GM23338 (cell line): ENCODE results near the gene RGS7. TPM values are rescaled to one million over a fixed set of nuclear protein-coding genes. Genes with fewer than 3 reads are reported as not detected.

Experiments
- ATAC-seq: fragments of 200-7000 bp; cut with Tn5 transposase; 3 replicates; pipeline ENCODE4 v1.9.1; 2020
- DNase-seq: peaks from one replicate; pipeline ENCODE4 v3.0.0-alpha.2; 2015; ENCODE audit warnings: low spot score
- H2AFZ ChIP-seq: fragments of 200-600 bp; sonication (generic); 2 replicates; pipeline ENCODE4 v1.8.0; 2016; ENCODE audit warnings: antibody characterized with exemption, mild to moderate bottlenecking, moderate library complexity
- H3F3A ChIP-seq: fragments of 200-600 bp; sonication (generic); replicated peaks from 2 replicates; pipeline ENCODE4 v1.8.0; 2017; ENCODE audit warnings: antibody characterized with exemption, mixed run types, low read depth
- H3K27ac ChIP-seq: fragments of 200-600 bp; sonication (generic); 2 replicates; pipeline ENCODE4 v1.6.1; 2016; ENCODE audit warnings: low read depth
- H3K27me3 ChIP-seq: fragments of 200-600 bp; sonication (generic); 2 replicates; pipeline ENCODE4 v1.8.0; 2016; ENCODE audit warnings: mild to moderate bottlenecking, mixed run types, moderate library complexity; ENCODE audit not compliant: insufficient read depth
- H3K36me3 ChIP-seq: fragments of 200-600 bp; sonication (generic); 2 replicates; pipeline ENCODE4 v1.8.0; 2016; ENCODE audit warnings: mild to moderate bottlenecking; ENCODE audit not compliant: insufficient read depth
- H3K4me1 ChIP-seq: fragments of 200-600 bp; sonication (generic); 2 replicates; pipeline ENCODE4 v1.8.0; 2016; ENCODE audit warnings: mild to moderate bottlenecking, moderate library complexity; ENCODE audit not compliant: insufficient read depth
- H3K4me2 ChIP-seq: fragments of 200-600 bp; sonication (generic); 2 replicates; pipeline ENCODE4 v1.7.1; 2017; ENCODE audit warnings: mixed run types
- H3K4me3 ChIP-seq: fragments of 200-600 bp; sonication (generic); 2 replicates; pipeline ENCODE4 v1.6.1; 2016; ENCODE audit warnings: mixed run types
- H3K79me2 ChIP-seq: fragments of 200-600 bp; sonication (generic); replicated peaks from 2 replicates; pipeline ENCODE4 v1.8.0; 2017; ENCODE audit warnings: mild to moderate bottlenecking; ENCODE audit not compliant: insufficient read depth
- H3K9me2 ChIP-seq: fragments of 200-600 bp; sonication (generic); 2 replicates; pipeline ENCODE4 v1.8.0; 2017; ENCODE audit not compliant: insufficient read depth
- H4K20me1 ChIP-seq: fragments of 200-600 bp; sonication (generic); replicated peaks from 2 replicates; pipeline ENCODE4 v1.8.0; 2017; ENCODE audit warnings: mild to moderate bottlenecking; ENCODE audit not compliant: insufficient read depth
- H3K27ac Mint-ChIP-seq: 2 replicates; pipeline ENCODE4 v1.8.0; 2020; ENCODE audit warnings: inconsistent platforms, mild to moderate bottlenecking, moderate library complexity, mixed read lengths
- H3K27me3 Mint-ChIP-seq: 3 replicates; pipeline ENCODE4 v1.8.0; 2022; ENCODE audit warnings: low read depth, mild to moderate bottlenecking, moderate library complexity, mixed read lengths, inconsistent platforms; ENCODE audit not compliant: insufficient read depth, poor library complexity
- H3K36me3 Mint-ChIP-seq: 3 replicates; pipeline ENCODE4 v1.8.0; 2021; ENCODE audit warnings: low read depth, mild to moderate bottlenecking, inconsistent platforms, moderate library complexity, mixed read lengths
- H3K4me1 Mint-ChIP-seq: 3 replicates; pipeline ENCODE4 v1.8.0; 2020; ENCODE audit warnings: mild to moderate bottlenecking, inconsistent platforms, mixed read lengths
- H3K4me3 Mint-ChIP-seq: 3 replicates; pipeline ENCODE4 v1.8.0; 2021; ENCODE audit warnings: moderate library complexity, mild to moderate bottlenecking, inconsistent platforms, mixed read lengths
- H3K9me3 Mint-ChIP-seq: 3 replicates; pipeline ENCODE4 v1.8.0; 2020; ENCODE audit warnings: moderate library complexity, mild to moderate bottlenecking, inconsistent platforms, mixed read lengths
- CREB1 ChIP-seq: fragments of 250-450 bp; sonication (Bioruptor Pico); IDR thresholded peaks from 2 replicates; pipeline ENCODE4 v1.5.0; 2020; ENCODE audit warnings: low read depth, mild to moderate bottlenecking, moderate library complexity
- CTCF ChIP-seq, 2 experiments: fragments of 200-600 bp in 1 of 2; sonication (generic) in 1 of 2; conservative IDR thresholded peaks; 2 replicates each; pipeline versions ENCODE4 v1.5.1 to v1.6.1; 2016 to 2017; ENCODE audit warnings: antibody characterized with exemption in 2 of 2, low read depth in 2 of 2, mild to moderate bottlenecking in 2 of 2, moderate library complexity in 1 of 2
- EZH2 ChIP-seq: fragments of 200-600 bp; sonication (generic); IDR thresholded peaks from one replicate; pipeline ENCODE4 v1.8.0; 2017; ENCODE audit warnings: antibody characterized with exemption, mild to moderate bottlenecking, low read depth; ENCODE audit not compliant: unreplicated experiment
- POLR2AphosphoS5 ChIP-seq: IDR thresholded peaks from 2 replicates; pipeline ENCODE4 v1.6.1; 2016; ENCODE audit warnings: antibody characterized with exemption, low read depth
- REST ChIP-seq: IDR thresholded peaks from one replicate; pipeline ENCODE4 v1.6.1; 2018; ENCODE audit warnings: antibody characterized with exemption; ENCODE audit not compliant: unreplicated experiment
- STAT1 ChIP-seq: IDR thresholded peaks from one replicate; pipeline ENCODE4 v1.6.1; 2016; ENCODE audit warnings: antibody characterized with exemption; ENCODE audit not compliant: unreplicated experiment
- ZNF114 ChIP-seq: fragments of 250-450 bp; sonication (Bioruptor Pico); IDR thresholded peaks from 2 replicates; pipeline ENCODE4 v1.5.0; 2020; ENCODE audit warnings: mild to moderate bottlenecking, moderate library complexity
- ZNF331 ChIP-seq: fragments of 250-450 bp; sonication (Bioruptor Pico); IDR thresholded peaks from 2 replicates; pipeline ENCODE4 v1.5.0; 2020; ENCODE audit warnings: low read depth, mild to moderate bottlenecking, moderate library complexity
- ZNF462 ChIP-seq: fragments of 250-450 bp; sonication (Bioruptor Pico); IDR thresholded peaks from 2 replicates; pipeline ENCODE4 v1.5.0; 2020; ENCODE audit warnings: mild to moderate bottlenecking, moderate library complexity
- polyA plus RNA-seq: library from polyadenylated mRNA; unstranded; fragments of >200 nt; fragmentation: Nextera tagmentation; extraction: Ambion mirVana; gene quantifications from 2 replicates; pipeline ENCODE4 v1.2.1, GENCODE V29; 2016
- total RNA-seq: library from RNA; depleted of rRNA; stranded (reverse); fragments of >200 nt; shearing (Covaris generic); gene quantifications from 2 replicates; pipeline ENCODE4 v1.2.3, GENCODE V29; 2014

The RGS7 gene
- total and polyA plus RNA-seq, 2 experiments from 2014 or later, result 2.0 to 2.2 TPM

- peaks cover 14% of the 10 kb centered on the region for H3K4me1 Mint-ChIP-seq
- H3K79me2 ChIP-seq, result no peaks in the 10 kb centered on the region
- H3K36me3 ChIP-seq, result no peaks in the 10 kb centered on the region
- H3K9me3 Mint-ChIP-seq, result no peaks in the 10 kb centered on the region
- no peak overlapping the region for H3K4me3 ChIP-seq
- peak overlapping the region; percentile 14; the same call in 1 of the 2 replicates for H3K4me2 ChIP-seq
- no peaks in the 10 kb centered on the region for H3F3A ChIP-seq
- H3K27ac ChIP-seq, result no peak overlapping the region
- H3K4me3 Mint-ChIP-seq, result no peak overlapping the region
- H3K27me3 ChIP-seq, result no peaks in the 10 kb centered on the region
- no peak overlapping the region; the same call in none of the 2 replicates for H3K27ac Mint-ChIP-seq
- no peak overlapping the region for H2AFZ ChIP-seq
- ATAC-seq, result no peak
- no peak for DNase-seq
- peaks cover 2% of the 10 kb centered on the region for H3K9me2 ChIP-seq
- H3K4me1 ChIP-seq, result peaks cover 23% of the 10 kb centered on the region
- TF ChIP-seq CREB1 (CRISPR knock-in tag) (no peak), EZH2 (no peak)
- no peaks in the 10 kb centered on the region for H3K27me3 Mint-ChIP-seq
- no peaks in the 10 kb centered on the region; the same call in 2 of the 3 replicates for H3K36me3 Mint-ChIP-seq
- H4K20me1 ChIP-seq, result no peaks in the 10 kb centered on the region
These were observed 322.6 kb downstream of the RGS7 start for GRCh38 chr1:241034203-241034936.

GRCh38 chr1:241024834-241025233 is 332.2 kb downstream of the RGS7 start:
- Mint-ChIP-seq H3K9me3 (no peaks in the 10 kb centered on the region), H3K4me1 (no peaks in the 10 kb centered on the region; the same call in 2 of the 3 replicates), H3K4me3 (no peak overlapping the region), H3K36me3 (no peaks in the 10 kb centered on the region), H3K27me3 (no peaks in the 10 kb centered on the region), H3K27ac (no peak overlapping the region)
- DNase-seq (no peak), ATAC-seq (no peak)
- Histone ChIP-seq H3K9me2 (peaks cover 7% of the 10 kb centered on the region; the same call in 1 of the 2 replicates), H3K79me2 (no peaks in the 10 kb centered on the region), H3K27ac (no peak overlapping the region), H3K4me3 (no peak overlapping the region), H3K36me3 (no peaks in the 10 kb centered on the region), H2AFZ (no peak overlapping the region), H3F3A (no peaks in the 10 kb centered on the region), H3K4me1 (peaks cover 5% of the 10 kb centered on the region; the same call in 1 of the 2 replicates), H4K20me1 (no peaks in the 10 kb centered on the region), H3K27me3 (no peaks in the 10 kb centered on the region), H3K4me2 (no peak overlapping the region)
- TF ChIP-seq CTCF (conservative IDR thresholded peaks at IDR 0.05; ENCODE audit: low read depth in 2 of 2) (no peak), ZNF462 (no peak), REST (no peak), ZNF114 (CRISPR knock-in tag) (no peak), POLR2AphosphoS5 (no peak), STAT1 (no peak), ZNF331 (CRISPR knock-in tag) (no peak)
